Measurements from ENCODE around the gene MAPT. TPM values are rescaled to one million over a fixed set of nuclear protein-coding genes. Genes with fewer than 3 reads are reported as not detected.
A peak's percentile ranks its signal among the peaks of the same experiment; 100 is the strongest.

MAPT gene
- polyA plus RNA-seq (2013, experiment 1 of 2) = 0.55 TPM
- 2.3 TPM for polyA plus RNA-seq (2013, experiment 2 of 2)

- H3K9me3 ChIP-seq (ENCODE audit: insufficient read depth, low read depth, low read length) = no peaks in the 10 kb centered on the region
- peaks cover 5% of the 10 kb centered on the region for H3K4me1 ChIP-seq (ENCODE audit: insufficient read depth, low read length)
- peaks cover 88% of the 10 kb centered on the region for H3K27me3 ChIP-seq (ENCODE audit: insufficient read depth, low read length)
- H3K27ac ChIP-seq (ENCODE audit: low read depth, low read length) = no peak within 1 kb of the TSS
- H3K4me3 ChIP-seq (ENCODE audit: low read length) = peak within 1 kb of the TSS; percentile 66
- no peaks in the 10 kb centered on the region for H3K36me3 ChIP-seq (ENCODE audit: insufficient read depth, low read length)
- 2% methylated on average over 97 of the region's 97 CpGs for WGBS
- H3K9ac ChIP-seq (ENCODE audit: low read depth, low read length) = peak within 1 kb of the TSS; percentile 76
Measured at GRCh38 chr17:45894022-45894784, at the start of gene MAPT. MAPT (plus strand) TSS chr17:45894554; CDS start chr17:45962338, 67,784 bp downstream.

GRCh38 chr17:45844695-45845375, 49.5 kb upstream of the MAPT start, which contains the start of gene SPPL2C:
SPPL2C (plus strand) TSS chr17:45844881; CDS start chr17:45844907, 26 bp downstream.
- Histone ChIP-seq H3K36me3 (ENCODE audit: insufficient read depth, low read length) (no peaks in the 10 kb centered on the region), H3K27ac (ENCODE audit: low read depth, low read length) (no peak within 1 kb of the TSS), H3K9me3 (ENCODE audit: insufficient read depth, low read depth, low read length) (no peaks in the 10 kb centered on the region), H3K27me3 (ENCODE audit: insufficient read depth, low read length) (no peaks in the 10 kb centered on the region), H3K9ac (ENCODE audit: low read depth, low read length) (no peak within 1 kb of the TSS), H3K4me1 (ENCODE audit: insufficient read depth, low read length) (no peaks in the 10 kb centered on the region), H3K4me3 (ENCODE audit: low read length) (no peak within 1 kb of the TSS)
- WGBS = 93% methylated on average over 25 of the region's 25 CpGs

GRCh38 chr17:45845376-45846185, 48.8 kb upstream of the MAPT start:
- H3K27me3 ChIP-seq (ENCODE audit: insufficient read depth, low read length) = no peaks in the 10 kb centered on the region
- no peak overlapping the region for H3K27ac ChIP-seq (ENCODE audit: low read depth, low read length)
- H3K9ac ChIP-seq (ENCODE audit: low read depth, low read length) = no peak overlapping the region
- H3K4me3 ChIP-seq (ENCODE audit: low read length) = no peak overlapping the region
- no peaks in the 10 kb centered on the region for H3K9me3 ChIP-seq (ENCODE audit: insufficient read depth, low read depth, low read length)
- no peaks in the 10 kb centered on the region for H3K36me3 ChIP-seq (ENCODE audit: insufficient read depth, low read length)
- WGBS = 92% methylated on average over 35 of the region's 35 CpGs
- H3K4me1 ChIP-seq (ENCODE audit: insufficient read depth, low read length) = no peaks in the 10 kb centered on the region

DNA sequence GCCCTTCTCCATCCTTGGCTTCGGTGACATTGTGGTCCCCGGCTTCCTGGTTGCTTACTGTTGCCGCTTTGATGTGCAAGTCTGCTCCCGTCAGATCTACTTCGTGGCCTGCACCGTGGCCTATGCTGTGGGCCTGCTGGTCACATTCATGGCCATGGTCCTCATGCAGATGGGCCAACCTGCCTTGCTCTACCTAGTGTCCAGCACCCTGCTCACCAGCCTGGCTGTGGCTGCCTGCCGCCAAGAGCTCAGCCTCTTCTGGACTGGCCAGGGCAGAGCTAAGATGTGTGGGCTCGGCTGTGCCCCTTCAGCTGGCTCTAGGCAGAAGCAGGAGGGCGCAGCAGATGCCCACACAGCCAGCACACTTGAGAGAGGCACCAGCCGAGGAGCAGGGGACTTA, 48.1 kb upstream of the MAPT start:
- Histone ChIP-seq H3K27me3 (ENCODE audit: insufficient read depth, low read length) (no peaks in the 10 kb centered on the region), H3K4me3 (ENCODE audit: low read length) (no peak overlapping the region), H3K9me3 (ENCODE audit: insufficient read depth, low read depth, low read length) (no peaks in the 10 kb centered on the region), H3K36me3 (ENCODE audit: insufficient read depth, low read length) (no peaks in the 10 kb centered on the region), H3K4me1 (ENCODE audit: insufficient read depth, low read length) (no peaks in the 10 kb centered on the region), H3K9ac (ENCODE audit: low read depth, low read length) (no peak overlapping the region), H3K27ac (ENCODE audit: low read depth, low read length) (no peak overlapping the region)
- WGBS = 91% methylated on average over 10 of the region's 10 CpGs

GRCh38 chr17:45846646-45847045, 47.7 kb upstream of the MAPT start:
- Histone ChIP-seq H3K4me1 (ENCODE audit: insufficient read depth, low read length) (no peaks in the 10 kb centered on the region), H3K9me3 (ENCODE audit: insufficient read depth, low read depth, low read length) (no peaks in the 10 kb centered on the region), H3K4me3 (ENCODE audit: low read length) (no peak overlapping the region), H3K27ac (ENCODE audit: low read depth, low read length) (no peak overlapping the region), H3K27me3 (ENCODE audit: insufficient read depth, low read length) (no peaks in the 10 kb centered on the region), H3K9ac (ENCODE audit: low read depth, low read length) (no peak overlapping the region), H3K36me3 (ENCODE audit: insufficient read depth, low read length) (no peaks in the 10 kb centered on the region)
- WGBS = 85% methylated on average over 9 of the region's 9 CpGs

- Histone ChIP-seq H3K27me3 (ENCODE audit: insufficient read depth, low read length) (0 out of 2 replicates have a peak, but pooled peaks cover under 1% of the 10 kb centered on the region), H3K9me3 (ENCODE audit: insufficient read depth, low read depth, low read length) (no peaks in the 10 kb centered on the region), H3K4me3 (ENCODE audit: low read length) (no peak overlapping the region), H3K36me3 (ENCODE audit: insufficient read depth, low read length) (no peaks in the 10 kb centered on the region), H3K27ac (ENCODE audit: low read depth, low read length) (no peak overlapping the region), H3K4me1 (ENCODE audit: insufficient read depth, low read length) (no peaks in the 10 kb centered on the region), H3K9ac (ENCODE audit: low read depth, low read length) (no peak overlapping the region)
- 91% methylated on average over 4 of the region's 4 CpGs for WGBS
Measured at GRCh38 chr17:45847101-45847500, 47.3 kb upstream of the MAPT start.

DNA sequence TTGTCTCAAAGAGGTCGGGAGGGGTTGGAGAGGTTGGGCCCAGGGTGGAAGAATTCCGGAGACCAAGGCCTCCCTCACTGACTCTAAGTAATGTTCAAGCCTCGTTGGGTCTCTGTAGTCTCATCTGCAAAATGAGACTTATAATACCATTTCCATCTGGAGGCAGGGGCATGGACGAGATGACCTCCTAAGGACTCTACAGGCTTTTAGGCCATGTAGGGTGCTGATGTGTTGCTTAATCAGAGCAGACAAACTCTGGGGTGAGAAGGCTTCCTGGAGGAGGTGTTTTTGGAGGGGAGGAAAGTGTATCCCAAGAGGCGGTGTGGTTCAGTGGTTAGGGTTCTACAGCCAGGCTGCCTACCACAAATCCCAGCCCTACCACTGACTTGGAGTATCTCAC, 46.6 kb upstream of the MAPT start:
- Histone ChIP-seq H3K9me3 (ENCODE audit: insufficient read depth, low read depth, low read length) (no peaks in the 10 kb centered on the region), H3K4me3 (ENCODE audit: low read length) (no peak overlapping the region), H3K27me3 (ENCODE audit: insufficient read depth, low read length) (0 out of 2 replicates have a peak, but pooled peaks cover 5% of the 10 kb centered on the region), H3K27ac (ENCODE audit: low read depth, low read length) (no peak overlapping the region), H3K36me3 (ENCODE audit: insufficient read depth, low read length) (no peaks in the 10 kb centered on the region), H3K9ac (ENCODE audit: low read depth, low read length) (no peak overlapping the region), H3K4me1 (ENCODE audit: insufficient read depth, low read length) (no peaks in the 10 kb centered on the region)
- WGBS = 81% methylated on average over 4 of the region's 5 CpGs

- Histone ChIP-seq H3K9me3 (ENCODE audit: insufficient read depth, low read depth, low read length) (no peaks in the 10 kb centered on the region), H3K27me3 (ENCODE audit: insufficient read depth, low read length) (0 out of 2 replicates have a peak, but pooled peaks cover 5% of the 10 kb centered on the region), H3K9ac (ENCODE audit: low read depth, low read length) (no peak overlapping the region), H3K4me1 (ENCODE audit: insufficient read depth, low read length) (no peaks in the 10 kb centered on the region), H3K4me3 (ENCODE audit: low read length) (no peak overlapping the region), H3K36me3 (ENCODE audit: insufficient read depth, low read length) (no peaks in the 10 kb centered on the region), H3K27ac (ENCODE audit: low read depth, low read length) (no peak overlapping the region)
- 90% methylated on average over 9 of the region's 9 CpGs for WGBS
Measured at GRCh38 chr17:45848405-45848804, 45.9 kb upstream of the MAPT start.

DNA sequence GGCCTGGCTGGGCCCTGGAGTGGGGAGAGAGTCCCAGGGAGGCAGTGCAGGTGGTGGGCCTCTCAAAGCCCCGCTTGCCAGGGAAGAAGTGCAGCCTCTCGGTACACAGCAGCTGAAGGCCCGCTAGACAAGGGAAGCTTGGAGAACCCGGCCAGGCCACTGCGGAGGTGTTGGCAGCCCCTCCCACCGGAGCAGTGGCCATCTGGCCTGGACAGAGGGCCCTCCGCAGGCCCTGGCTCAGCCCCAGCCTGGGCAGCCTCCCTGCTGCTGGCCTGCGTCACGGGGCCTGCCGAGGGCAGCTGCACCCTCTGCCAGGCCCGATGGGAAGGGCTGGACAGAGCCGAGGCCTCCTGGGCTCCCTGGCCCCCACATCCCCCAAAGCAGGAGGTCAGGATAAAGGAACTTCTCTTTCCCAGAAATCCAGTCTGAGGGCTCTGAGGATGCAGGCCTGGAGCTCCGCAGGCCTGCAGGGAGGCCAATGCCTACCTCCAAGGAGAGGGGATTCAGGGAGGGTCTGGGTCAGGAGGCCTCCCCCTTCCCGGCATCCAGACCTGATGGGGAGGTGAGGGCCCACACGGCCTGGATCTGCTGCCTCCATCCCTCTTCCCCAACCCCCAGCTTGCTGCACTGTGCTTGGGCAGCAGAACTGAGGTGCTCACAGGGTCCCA, 45.4 kb upstream of the MAPT start:
- H3K9ac ChIP-seq (ENCODE audit: low read depth, low read length) = no peak overlapping the region
- no peak overlapping the region for H3K27ac ChIP-seq (ENCODE audit: low read depth, low read length)
- WGBS = 84% methylated on average over 15 of the region's 15 CpGs
- H3K9me3 ChIP-seq (ENCODE audit: insufficient read depth, low read depth, low read length) = no peaks in the 10 kb centered on the region
- no peak overlapping the region for H3K4me3 ChIP-seq (ENCODE audit: low read length)
- H3K36me3 ChIP-seq (ENCODE audit: insufficient read depth, low read length) = no peaks in the 10 kb centered on the region
- 0 out of 2 replicates have a peak, but pooled peaks cover 5% of the 10 kb centered on the region for H3K27me3 ChIP-seq (ENCODE audit: insufficient read depth, low read length)
- H3K4me1 ChIP-seq (ENCODE audit: insufficient read depth, low read length) = no peaks in the 10 kb centered on the region

DNA sequence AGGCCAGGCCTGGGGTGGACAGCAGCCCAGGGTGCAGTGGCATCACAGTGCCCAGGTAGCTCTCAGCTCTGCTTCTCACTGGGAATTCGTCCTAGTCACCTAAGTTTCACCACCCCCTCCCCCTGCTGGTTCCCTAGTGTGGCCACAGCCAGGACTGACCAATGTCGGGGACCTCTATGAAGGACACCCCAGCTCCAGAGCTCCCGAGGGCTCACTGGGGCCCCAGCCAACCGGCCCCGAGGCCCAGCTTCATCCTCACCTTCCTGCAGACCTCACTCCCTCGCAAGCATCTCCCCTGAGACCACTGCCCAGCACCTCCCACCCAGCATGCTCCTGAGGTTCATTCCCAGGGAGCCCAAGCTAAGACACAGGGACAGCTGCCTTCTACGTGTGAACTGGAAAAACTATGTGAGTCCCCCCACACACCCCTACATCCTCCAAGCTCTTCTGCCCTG, 44.8 kb upstream of the MAPT start:
- Histone ChIP-seq H3K9me3 (ENCODE audit: insufficient read depth, low read depth, low read length) (no peaks in the 10 kb centered on the region), H3K9ac (ENCODE audit: low read depth, low read length) (no peak overlapping the region), H3K27ac (ENCODE audit: low read depth, low read length) (no peak overlapping the region), H3K27me3 (ENCODE audit: insufficient read depth, low read length) (0 out of 2 replicates have a peak, but pooled peaks cover 5% of the 10 kb centered on the region), H3K36me3 (ENCODE audit: insufficient read depth, low read length) (no peaks in the 10 kb centered on the region), H3K4me1 (ENCODE audit: insufficient read depth, low read length) (no peaks in the 10 kb centered on the region), H3K4me3 (ENCODE audit: low read length) (no peak overlapping the region)
- 86% methylated on average over 7 of the region's 7 CpGs for WGBS

All from HUES64 (cell line).